Keratinocyte (primary cell): Measurements from ENCODE around the gene LGR4. TPM values are rescaled to one million over a fixed set of nuclear protein-coding genes. Genes with fewer than 3 reads are reported as not detected.

ENCODE experiments used
- DNase-seq: peaks from one replicate; pipeline ENCODE4 v3.0.0-alpha.2; 2011; ENCODE audit warnings: low read depth, missing footprints, low spot score
- FAIRE-seq: peaks from 2 replicates; lab custom pipeline; 2011; peaks lifted over from hg19 to GRCh38; lab: Jason Lieb, UNC
- H2AFZ ChIP-seq: 2 replicates; pipeline ENCODE4 v1.6.0; 2012; ENCODE audit warnings: low read length, control low read depth, inconsistent platforms; ENCODE audit not compliant: control insufficient read depth
- H3K27ac ChIP-seq: 2 replicates; pipeline ENCODE4 v1.5.1; 2011; ENCODE audit warnings: low read length; ENCODE audit not compliant: control insufficient read depth, insufficient read depth
- H3K27me3 ChIP-seq: 3 replicates; pipeline ENCODE4 v1.6.0; 2011; ENCODE audit warnings: low read length; ENCODE audit not compliant: control insufficient read depth, insufficient read depth; ENCODE audit errors: extremely low read depth
- H3K36me3 ChIP-seq, 2 experiments: 2 replicates in 1 of 2; 3 replicates in 1 of 2; pipeline ENCODE4 v1.5.1; 2011; ENCODE audit warnings: low read length in 2 of 2, mild to moderate bottlenecking in 1 of 2; ENCODE audit not compliant: control insufficient read depth in 2 of 2, insufficient read depth in 2 of 2; ENCODE audit errors: extremely low read depth in 1 of 2
- H3K4me1 ChIP-seq: 3 replicates; pipeline ENCODE4 v1.5.1; 2011; ENCODE audit warnings: low read length; ENCODE audit not compliant: control insufficient read depth, insufficient read depth; ENCODE audit errors: extremely low read depth
- H3K4me2 ChIP-seq: 3 replicates; pipeline ENCODE4 v1.6.0; 2011; ENCODE audit warnings: low read depth, low read length; ENCODE audit not compliant: control insufficient read depth, insufficient read depth; ENCODE audit errors: extremely low read depth
- H3K4me3 ChIP-seq, 3 experiments: fragments of 200-600 bp in 1 of 3; sonication (generic) in 1 of 3; 2 replicates in 2 of 3; 3 replicates in 1 of 3; pipeline ENCODE4 v1.5.1; 2011 to 2016; ENCODE audit warnings: low read length in 3 of 3, mild to moderate bottlenecking in 3 of 3, control low read depth in 2 of 3, inconsistent platforms in 1 of 3, low read depth in 1 of 3, mixed read lengths in 1 of 3, mixed run types in 1 of 3, moderate library complexity in 1 of 3; ENCODE audit not compliant: control insufficient read depth in 2 of 3, insufficient read depth in 2 of 3; ENCODE audit errors: extremely low read depth in 1 of 3
- H3K79me2 ChIP-seq: 2 replicates; pipeline ENCODE4 v1.6.0; 2012; ENCODE audit warnings: low read length; ENCODE audit not compliant: control insufficient read depth, insufficient read depth
- H3K9ac ChIP-seq: 3 replicates; pipeline ENCODE4 v1.6.0; 2011; ENCODE audit warnings: low read length; ENCODE audit not compliant: control insufficient read depth, insufficient read depth; ENCODE audit errors: extremely low read depth
- H3K9me1 ChIP-seq: 3 replicates; pipeline ENCODE4 v1.6.0; 2011; ENCODE audit warnings: low read length; ENCODE audit not compliant: control insufficient read depth, insufficient read depth; ENCODE audit errors: extremely low read depth
- H3K9me3 ChIP-seq: 2 replicates; pipeline ENCODE4 v1.5.1; 2012; ENCODE audit warnings: low read depth, low read length; ENCODE audit not compliant: control insufficient read depth
- H4K20me1 ChIP-seq: 3 replicates; pipeline ENCODE4 v1.6.0; 2011; ENCODE audit warnings: low read length; ENCODE audit not compliant: control insufficient read depth, insufficient read depth; ENCODE audit errors: extremely low read depth
- EZH2 ChIP-seq: IDR thresholded peaks from one replicate; pipeline ENCODE4 v1.6.1; 2012; ENCODE audit warnings: inconsistent platforms, mild to moderate bottlenecking, low read length, moderate library complexity
- dilution Hi-C: fragments of 300-500 bp; cut with MboI; formaldehyde crosslinking; loops from one replicate; pipeline ENCODE4 v1.7.0; 2020; ENCODE audit warnings: low sequenced_read_pairs; ENCODE audit not compliant: extremely low pct_ligation_motif_present
- polyA plus RNA-seq, 5 experiments: library from polyadenylated mRNA; depleted of rRNA in 3 of 5; stranded (reverse) in 3 of 5; stranded (forward) in 1 of 5; unstranded in 1 of 5; fragments of >200 nt; gene quantifications; 1 replicate in 1 of 5; 2 replicates in 3 of 5; 3 replicates in 1 of 5; pipeline versions ENCODE4 v1.2.1 to v1.2.3, GENCODE V29; 2011 to 2012; ENCODE audit warnings: missing spikeins in 2 of 5, low read depth in 1 of 5, low replicate concordance in 1 of 5
- TF ChIP-seq, protein P1 (sequence below), 3 experiments: IDR thresholded peaks in 1 of 3; conservative IDR thresholded peaks in 1 of 3; optimal IDR thresholded peaks in 1 of 3; 2 replicates in 2 of 3; 3 replicates in 1 of 3; pipeline versions ENCODE3 to v1.5.1; 2011; ENCODE audit warnings: low read length in 3 of 3, mild to moderate bottlenecking in 3 of 3, moderate library complexity in 2 of 3, control low read depth in 1 of 3, inconsistent platforms in 1 of 3; ENCODE audit not compliant: insufficient read depth in 2 of 3; ENCODE audit errors: extremely low read depth in 1 of 3

Gene LGR4
- polyA plus RNA-seq, 1 donor (not counting 4 experiments of a cell fraction or from before 2014, with no cell fraction given): 49.7 TPM

DNA sequence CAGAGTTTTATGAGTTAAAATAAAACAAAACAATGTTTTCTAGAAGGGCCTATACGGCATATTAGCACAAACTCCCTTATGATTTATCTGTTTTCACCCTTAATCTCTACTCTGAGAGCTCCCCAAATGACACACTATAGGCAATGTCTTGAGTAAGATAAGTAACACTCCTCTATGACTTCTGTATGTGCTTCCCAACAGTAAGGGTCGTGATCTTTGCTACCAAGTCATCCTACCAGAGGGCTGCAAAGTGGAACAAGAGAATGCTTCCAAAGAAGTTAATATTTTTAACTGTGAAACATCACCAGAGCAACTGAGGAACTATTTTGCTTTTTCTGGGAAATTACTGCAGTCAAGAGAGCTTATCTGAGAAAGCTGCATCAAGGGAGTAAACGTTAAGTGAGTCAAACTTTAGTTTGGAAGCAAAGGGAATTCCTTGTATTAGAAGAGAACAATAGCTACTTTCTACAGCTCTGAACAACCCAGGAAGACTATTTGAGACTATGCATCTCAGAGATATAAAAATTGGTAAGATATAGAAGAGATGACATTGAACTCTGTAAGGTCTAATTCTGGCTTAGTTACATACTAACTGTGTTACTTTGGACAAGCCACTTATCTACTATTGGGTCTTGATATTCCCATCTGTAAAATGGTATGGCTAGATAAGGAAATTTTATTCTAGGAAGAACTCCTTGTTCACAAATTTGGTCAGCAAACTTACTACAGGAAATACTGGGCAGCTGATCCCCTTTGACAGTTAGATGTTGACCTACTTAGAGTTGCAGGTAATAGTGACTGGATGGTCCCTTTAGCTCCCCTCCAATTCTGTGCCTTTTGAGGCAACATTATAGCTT lies 65.9 kb downstream of the LGR4 start:
- Histone ChIP-seq H3K27me3 (no peaks in the 10 kb centered on the region), H3K9me1 (no peaks in the 10 kb centered on the region), H3K4me2 (no peak overlapping the region), H3K79me2 (peaks cover 53% of the 10 kb centered on the region), H3K36me3 (peaks cover under 1 to 5% of the 10 kb centered on the region in 2 experiments), H3K4me1 (peaks cover 10% of the 10 kb centered on the region), H2AFZ (no peak overlapping the region), H3K27ac (no peak overlapping the region), H3K9me3 (no peaks in the 10 kb centered on the region), H4K20me1 (no peaks in the 10 kb centered on the region), H3K9ac (no peak overlapping the region), H3K4me3 (no peak overlapping the region)
- dilution Hi-C loops: no loop called here
- DNase-seq: no peak
- no peak for FAIRE-seq
- no peak for TF ChIP-seq EZH2
- TF ChIP-seq, protein P1, sequence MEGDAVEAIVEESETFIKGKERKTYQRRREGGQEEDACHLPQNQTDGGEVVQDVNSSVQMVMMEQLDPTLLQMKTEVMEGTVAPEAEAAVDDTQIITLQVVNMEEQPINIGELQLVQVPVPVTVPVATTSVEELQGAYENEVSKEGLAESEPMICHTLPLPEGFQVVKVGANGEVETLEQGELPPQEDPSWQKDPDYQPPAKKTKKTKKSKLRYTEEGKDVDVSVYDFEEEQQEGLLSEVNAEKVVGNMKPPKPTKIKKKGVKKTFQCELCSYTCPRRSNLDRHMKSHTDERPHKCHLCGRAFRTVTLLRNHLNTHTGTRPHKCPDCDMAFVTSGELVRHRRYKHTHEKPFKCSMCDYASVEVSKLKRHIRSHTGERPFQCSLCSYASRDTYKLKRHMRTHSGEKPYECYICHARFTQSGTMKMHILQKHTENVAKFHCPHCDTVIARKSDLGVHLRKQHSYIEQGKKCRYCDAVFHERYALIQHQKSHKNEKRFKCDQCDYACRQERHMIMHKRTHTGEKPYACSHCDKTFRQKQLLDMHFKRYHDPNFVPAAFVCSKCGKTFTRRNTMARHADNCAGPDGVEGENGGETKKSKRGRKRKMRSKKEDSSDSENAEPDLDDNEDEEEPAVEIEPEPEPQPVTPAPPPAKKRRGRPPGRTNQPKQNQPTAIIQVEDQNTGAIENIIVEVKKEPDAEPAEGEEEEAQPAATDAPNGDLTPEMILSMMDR (optimal IDR thresholded peaks at IDR 0.05 in 1 of 3, IDR thresholded peaks at IDR 0.05 in 1 of 3, conservative IDR thresholded peaks at IDR 0.05 in 1 of 3; ENCODE audit: extremely low read depth in 1 of 3, insufficient read depth in 2 of 3, low read length in 3 of 3): no peak

DNA sequence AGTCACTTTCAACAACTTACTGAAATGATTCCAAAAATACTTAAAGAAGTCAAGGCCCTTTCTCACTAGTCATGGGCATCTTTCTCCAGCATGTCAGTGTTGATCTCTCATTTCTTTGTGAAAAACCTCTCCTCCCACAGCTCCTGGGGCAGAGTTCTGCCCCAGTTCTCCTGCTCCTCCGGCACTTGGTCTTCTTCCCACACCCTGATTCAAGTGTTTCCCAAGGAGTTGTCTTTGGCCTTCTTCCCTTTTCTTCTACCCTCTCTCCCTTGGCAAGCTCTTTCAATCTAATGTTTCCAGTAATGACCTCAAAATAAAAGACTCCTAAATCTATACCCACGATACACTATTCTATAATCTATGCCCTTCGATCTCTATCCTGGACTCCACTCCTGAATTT lies 67.5 kb downstream of the LGR4 start:
- Histone ChIP-seq H3K27me3 (no peaks in the 10 kb centered on the region), H4K20me1 (no peaks in the 10 kb centered on the region), H3K4me1 (peaks cover 17% of the 10 kb centered on the region), H2AFZ (no peak overlapping the region), H3K27ac (no peak overlapping the region), H3K36me3 (peaks cover 0 to 5% of the 10 kb centered on the region in 2 experiments), H3K4me3 (no peak overlapping the region), H3K79me2 (peaks cover 48% of the 10 kb centered on the region), H3K9me3 (no peaks in the 10 kb centered on the region), H3K4me2 (no peak overlapping the region), H3K9ac (no peak overlapping the region), H3K9me1 (no peaks in the 10 kb centered on the region)
- DNase-seq: no peak
- FAIRE-seq: no peak
- TF ChIP-seq EZH2: no peak
- TF ChIP-seq, protein P1 (optimal IDR thresholded peaks at IDR 0.05 in 1 of 3, IDR thresholded peaks at IDR 0.05 in 1 of 3, conservative IDR thresholded peaks at IDR 0.05 in 1 of 3; ENCODE audit: extremely low read depth in 1 of 3, insufficient read depth in 2 of 3, low read length in 3 of 3): no peak
- dilution Hi-C loops: no loop called here
